GM21390 (cell line): ENCODE results near the gene RFC1.
A peak's percentile ranks its signal among the peaks of the same experiment; 100 is the strongest.
"Not testable (repeated sequence)": the region's sequence is repeated elsewhere in the genome, so short reads cannot be mapped to it uniquely, and the experiment has no call there.

Source experiments
- ATAC-seq: cut with Tn5 transposase; IDR thresholded peaks from one replicate; pipeline ENCODE4 v1.9.1; 2021; ENCODE audit not compliant: unreplicated experiment

The RFC1 gene, protein sequence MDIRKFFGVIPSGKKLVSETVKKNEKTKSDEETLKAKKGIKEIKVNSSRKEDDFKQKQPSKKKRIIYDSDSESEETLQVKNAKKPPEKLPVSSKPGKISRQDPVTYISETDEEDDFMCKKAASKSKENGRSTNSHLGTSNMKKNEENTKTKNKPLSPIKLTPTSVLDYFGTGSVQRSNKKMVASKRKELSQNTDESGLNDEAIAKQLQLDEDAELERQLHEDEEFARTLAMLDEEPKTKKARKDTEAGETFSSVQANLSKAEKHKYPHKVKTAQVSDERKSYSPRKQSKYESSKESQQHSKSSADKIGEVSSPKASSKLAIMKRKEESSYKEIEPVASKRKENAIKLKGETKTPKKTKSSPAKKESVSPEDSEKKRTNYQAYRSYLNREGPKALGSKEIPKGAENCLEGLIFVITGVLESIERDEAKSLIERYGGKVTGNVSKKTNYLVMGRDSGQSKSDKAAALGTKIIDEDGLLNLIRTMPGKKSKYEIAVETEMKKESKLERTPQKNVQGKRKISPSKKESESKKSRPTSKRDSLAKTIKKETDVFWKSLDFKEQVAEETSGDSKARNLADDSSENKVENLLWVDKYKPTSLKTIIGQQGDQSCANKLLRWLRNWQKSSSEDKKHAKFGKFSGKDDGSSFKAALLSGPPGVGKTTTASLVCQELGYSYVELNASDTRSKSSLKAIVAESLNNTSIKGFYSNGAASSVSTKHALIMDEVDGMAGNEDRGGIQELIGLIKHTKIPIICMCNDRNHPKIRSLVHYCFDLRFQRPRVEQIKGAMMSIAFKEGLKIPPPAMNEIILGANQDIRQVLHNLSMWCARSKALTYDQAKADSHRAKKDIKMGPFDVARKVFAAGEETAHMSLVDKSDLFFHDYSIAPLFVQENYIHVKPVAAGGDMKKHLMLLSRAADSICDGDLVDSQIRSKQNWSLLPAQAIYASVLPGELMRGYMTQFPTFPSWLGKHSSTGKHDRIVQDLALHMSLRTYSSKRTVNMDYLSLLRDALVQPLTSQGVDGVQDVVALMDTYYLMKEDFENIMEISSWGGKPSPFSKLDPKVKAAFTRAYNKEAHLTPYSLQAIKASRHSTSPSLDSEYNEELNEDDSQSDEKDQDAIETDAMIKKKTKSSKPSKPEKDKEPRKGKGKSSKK

GRCh38 chr4:39365830-39366771 lies at the start of gene RFC1:
Gene RFC1, minus strand, starts transcription at chr4:39366362. Its CDS starts 121 bp downstream, at chr4:39366241.
- peak; percentile 55 for ATAC-seq

DNA sequence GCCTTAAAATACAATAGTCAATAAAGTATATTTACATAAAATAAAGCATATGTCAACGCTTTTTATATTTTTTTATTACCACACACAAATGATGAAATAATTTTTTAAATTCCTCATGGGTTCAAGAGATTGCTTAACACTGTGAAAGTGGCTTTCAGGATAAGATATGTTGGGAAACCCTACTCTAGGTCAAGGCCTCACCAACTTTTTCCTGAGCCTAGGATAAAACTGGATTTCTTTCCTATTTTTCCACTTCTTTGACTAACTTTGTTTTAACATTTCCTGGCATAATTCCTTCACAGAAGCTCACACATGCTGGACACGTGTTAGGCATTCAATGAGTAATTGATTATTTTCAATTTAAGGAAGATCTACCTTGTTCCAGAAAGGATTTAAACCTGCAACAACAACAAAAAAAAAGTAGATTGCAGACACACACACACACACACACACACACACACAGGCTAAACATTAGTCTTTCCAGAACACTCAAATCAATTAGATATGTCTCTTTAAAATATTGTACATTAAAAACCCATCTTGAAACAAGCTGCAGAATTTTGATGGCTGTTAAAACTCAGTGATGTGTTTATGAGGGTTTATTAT lies 49.6 kb upstream of the RFC1 start:
- no peak for ATAC-seq

DNA sequence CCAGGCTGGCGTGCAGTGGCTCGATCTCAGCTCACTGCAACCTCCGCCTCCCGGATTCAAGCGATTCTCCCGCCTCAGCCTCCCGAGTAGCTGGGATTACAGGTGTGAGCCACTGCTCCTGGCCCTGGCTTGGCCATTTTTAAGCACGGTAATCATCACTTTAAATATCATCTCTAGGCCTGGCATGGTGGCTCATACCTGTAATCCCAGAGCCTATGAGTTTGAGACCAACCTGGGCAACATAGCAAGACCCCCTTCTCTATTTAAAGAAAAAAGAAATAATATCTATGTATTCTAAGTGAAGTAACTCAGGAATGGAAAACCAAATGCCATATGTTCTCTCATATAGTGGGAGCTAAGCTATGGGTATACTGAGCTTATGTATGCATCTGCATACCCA lies 45.4 kb upstream of the RFC1 start:
- not testable (repeated sequence) for ATAC-seq

GRCh38 chr4:39410415-39410814 lies 44.3 kb upstream of the RFC1 start:
- ATAC-seq = no peak

DNA sequence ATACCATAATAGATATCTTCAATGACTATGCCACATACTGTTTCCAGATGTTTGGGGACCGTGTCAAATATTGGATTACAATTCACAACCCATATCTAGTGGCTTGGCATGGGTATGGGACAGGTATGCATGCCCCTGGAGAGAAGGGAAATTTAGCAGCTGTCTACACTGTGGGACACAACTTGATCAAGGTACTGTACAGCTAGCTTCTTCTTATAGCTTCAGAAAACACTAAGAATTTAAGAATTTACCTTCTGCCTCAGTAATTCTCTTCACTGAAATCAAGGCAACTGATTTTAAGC lies 41.4 kb upstream of the RFC1 start:
- ATAC-seq = no peak

GRCh38 chr4:39406763-39407583 lies 40.8 kb upstream of the RFC1 start, which contains the start of gene KLB:
Gene KLB, plus strand, starts transcription at chr4:39406930. Its CDS starts 20 bp downstream, at chr4:39406950.
- no peak for ATAC-seq

- not testable (repeated sequence) for ATAC-seq
Observed at GRCh38 chr4:39401640-39402039, 35.5 kb upstream of the RFC1 start.

GRCh38 chr4:39394706-39395105 lies 28.5 kb upstream of the RFC1 start:
- ATAC-seq = no peak

DNA sequence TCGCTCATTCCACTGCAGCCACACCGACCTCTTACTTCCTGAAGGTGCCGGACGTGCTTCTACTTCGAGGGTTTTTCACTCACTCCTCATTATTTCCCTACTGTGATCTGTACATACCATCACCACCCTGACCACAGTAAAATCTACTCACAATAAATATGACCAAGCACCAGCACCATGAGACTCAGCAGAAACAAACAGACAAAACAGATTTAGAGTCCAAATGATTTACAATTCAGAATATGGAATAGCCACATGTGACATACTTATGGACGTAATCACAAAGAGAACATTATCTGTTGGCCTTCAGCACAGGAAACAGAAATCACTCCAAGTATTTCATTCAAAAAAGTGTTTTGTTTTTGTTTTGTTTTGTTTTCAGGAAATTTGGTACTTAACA lies 24.4 kb upstream of the RFC1 start:
- no peak for ATAC-seq

GRCh38 chr4:39384563-39384962 lies 18.4 kb upstream of the RFC1 start:
- ATAC-seq = no peak

GRCh38 chr4:39383690-39384089 lies 17.5 kb upstream of the RFC1 start:
- no peak for ATAC-seq

GRCh38 chr4:39375478-39375877 lies 9.3 kb upstream of the RFC1 start:
- ATAC-seq = no peak

GRCh38 chr4:39371209-39371608 lies 5.0 kb upstream of the RFC1 start:
- not testable (repeated sequence) for ATAC-seq

DNA sequence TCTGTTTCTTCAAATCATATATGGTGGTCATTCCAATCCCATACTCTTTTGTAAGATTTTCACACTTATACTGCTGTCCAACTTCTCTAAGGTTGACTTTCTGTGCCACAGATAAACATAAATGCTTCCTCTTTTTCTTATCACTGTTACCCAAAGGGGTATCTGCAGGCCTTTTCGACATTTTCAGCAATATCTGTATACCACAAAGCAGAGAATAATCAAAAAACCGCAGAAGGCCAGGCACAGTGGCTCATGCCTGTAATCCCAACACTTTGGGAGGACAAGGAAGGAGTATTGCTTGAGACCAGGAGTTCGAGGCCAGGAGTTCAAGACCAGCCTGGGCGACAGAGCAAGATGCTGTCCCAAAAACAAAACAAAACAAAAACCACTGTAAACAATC lies 3.1 kb upstream of the RFC1 start:
- no peak for ATAC-seq

DNA sequence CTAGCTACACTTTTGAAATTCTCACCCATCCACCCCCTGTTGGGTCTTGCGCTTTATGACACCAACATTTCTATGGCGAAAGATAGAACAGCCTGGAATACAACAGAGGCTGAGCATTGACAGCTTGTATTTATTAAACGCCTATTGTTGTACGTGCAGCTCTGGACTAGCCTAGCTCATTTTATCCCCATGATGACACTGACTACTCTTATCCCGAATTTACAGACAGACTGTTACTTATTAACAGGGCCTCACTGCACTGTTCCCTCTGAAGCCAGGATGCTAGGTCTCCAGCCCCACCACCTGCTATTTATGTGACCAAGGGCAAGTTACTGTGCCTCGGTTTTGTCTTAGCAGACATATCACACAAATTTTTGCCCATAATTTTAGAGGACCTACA lies 1.0 kb upstream of the RFC1 start:
- ATAC-seq = no peak

- ATAC-seq = no peak
Observed at GRCh38 chr4:39365360-39365759, 802 bp downstream of the RFC1 start.

DNA sequence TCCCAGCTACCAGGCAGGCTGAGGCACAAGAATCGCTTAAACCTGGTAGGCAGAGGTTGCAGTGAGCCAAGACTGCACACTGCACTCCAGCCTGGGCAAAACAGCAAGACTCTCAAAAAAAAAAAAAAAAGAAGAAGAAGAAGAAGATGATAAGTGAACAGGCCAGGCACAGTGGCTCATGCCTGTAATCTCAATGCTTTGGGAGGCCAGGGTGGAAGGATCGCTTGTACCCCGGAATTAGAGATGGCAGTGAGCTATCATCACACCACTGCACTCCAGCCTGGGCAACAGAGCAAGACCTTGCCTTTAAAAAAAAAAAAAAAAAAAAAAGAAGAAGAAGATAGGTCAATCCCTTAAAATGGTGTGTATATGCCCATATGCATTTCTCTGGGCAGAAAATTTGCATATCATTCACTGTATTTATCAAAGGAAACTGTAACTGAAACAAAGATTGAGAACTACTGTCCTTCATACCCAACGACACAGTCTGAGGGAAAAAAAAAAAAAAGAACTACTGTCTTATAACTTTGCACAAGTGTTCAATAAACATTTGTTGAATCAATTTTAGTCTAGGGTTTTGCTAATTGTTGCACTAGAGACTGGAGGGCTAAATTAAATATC lies 2.3 kb downstream of the RFC1 start:
- peak; percentile 49 for ATAC-seq

GRCh38 chr4:39362827-39363226 lies 3.3 kb downstream of the RFC1 start:
- no peak for ATAC-seq

GRCh38 chr4:39360611-39361010 lies 5.6 kb downstream of the RFC1 start:
- ATAC-seq = not testable (repeated sequence)
